ENCODE measurements around the gene PGRMC2. TPM values are rescaled to one million over a fixed set of nuclear protein-coding genes. Genes with fewer than 3 reads are reported as not detected.
"Not testable (repeated sequence)": the region's sequence is repeated elsewhere in the genome, so short reads cannot be mapped to it uniquely, and the experiment has no call there.

Gene PGRMC2
- total RNA-seq, 1 donor from 2014 or later: 43.4 TPM

GRCh38 chr4:128249787-128250668 lies 37.6 kb downstream of the PGRMC2 start:
- Mint-ChIP-seq H3K27ac (no peak overlapping the region), H3K4me1 (ENCODE audit: low read depth) (no peaks in the 10 kb centered on the region), H3K9me3 (peaks cover 23% of the 10 kb centered on the region), H3K4me3 (no peak overlapping the region), H3K27me3 (ENCODE audit: insufficient read depth) (peaks cover 3% of the 10 kb centered on the region), H3K36me3 (ENCODE audit: low read depth) (no peaks in the 10 kb centered on the region)
- intact Hi-C loops (cut with micrococcal nuclease): no loop called here
- no peak for DNase-seq (ENCODE audit: low spot score)

- Mint-ChIP-seq H3K4me3 (no peak overlapping the region), H3K27ac (no peak overlapping the region), H3K4me1 (ENCODE audit: low read depth) (no peaks in the 10 kb centered on the region), H3K36me3 (ENCODE audit: low read depth) (no peaks in the 10 kb centered on the region), H3K27me3 (ENCODE audit: insufficient read depth) (no peaks in the 10 kb centered on the region), H3K9me3 (peaks cover 23% of the 10 kb centered on the region)
- no peak for DNase-seq (ENCODE audit: low spot score)
- intact Hi-C loops (cut with micrococcal nuclease): no loop called here
Observed at GRCh38 chr4:128247906-128248305, 39.7 kb downstream of the PGRMC2 start.

DNA sequence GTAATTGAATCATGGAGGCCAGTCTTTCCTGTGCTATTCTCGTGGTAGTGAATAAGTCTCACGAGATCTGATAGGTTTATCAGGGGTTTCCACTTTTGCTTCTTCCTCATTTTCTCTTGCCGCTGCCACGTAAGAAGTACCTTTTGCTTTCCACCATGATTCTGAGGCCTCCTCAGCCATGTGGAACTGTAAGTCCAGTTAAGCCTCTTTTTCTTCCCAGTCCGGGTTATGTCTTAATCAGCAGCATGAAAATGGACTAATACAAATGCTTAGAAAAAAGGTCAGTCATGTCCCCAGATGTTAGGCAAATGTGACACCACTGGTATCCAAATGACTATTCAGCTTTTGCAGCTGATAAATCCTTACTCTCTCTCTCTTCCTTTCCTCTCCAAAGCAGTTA lies 42.2 kb downstream of the PGRMC2 start:
- H3K4me1 Mint-ChIP-seq (ENCODE audit: low read depth); H3K4me3 Mint-ChIP-seq; H3K36me3 Mint-ChIP-seq (ENCODE audit: low read depth); H3K27ac Mint-ChIP-seq; DNase-seq (ENCODE audit: low spot score); intact Hi-C loops (cut with micrococcal nuclease); H3K27me3 Mint-ChIP-seq (ENCODE audit: insufficient read depth): not testable (repeated sequence)
- peaks cover 24% of the 10 kb centered on the region for H3K9me3 Mint-ChIP-seq

GRCh38 chr4:128244379-128244778 lies 43.2 kb downstream of the PGRMC2 start:
- Mint-ChIP-seq H3K4me3 (no peak overlapping the region), H3K36me3 (ENCODE audit: low read depth) (no peaks in the 10 kb centered on the region), H3K27ac (no peak overlapping the region), H3K9me3 (peaks cover 18% of the 10 kb centered on the region), H3K27me3 (ENCODE audit: insufficient read depth) (peaks cover 3% of the 10 kb centered on the region), H3K4me1 (ENCODE audit: low read depth) (no peaks in the 10 kb centered on the region)
- intact Hi-C loops (cut with micrococcal nuclease): no loop called here
- DNase-seq (ENCODE audit: low spot score): no peak

GRCh38 chr4:128242601-128243000 lies 45.0 kb downstream of the PGRMC2 start:
- intact Hi-C loops (cut with micrococcal nuclease): no loop called here
- H3K9me3 Mint-ChIP-seq: peaks cover 13% of the 10 kb centered on the region

DNA sequence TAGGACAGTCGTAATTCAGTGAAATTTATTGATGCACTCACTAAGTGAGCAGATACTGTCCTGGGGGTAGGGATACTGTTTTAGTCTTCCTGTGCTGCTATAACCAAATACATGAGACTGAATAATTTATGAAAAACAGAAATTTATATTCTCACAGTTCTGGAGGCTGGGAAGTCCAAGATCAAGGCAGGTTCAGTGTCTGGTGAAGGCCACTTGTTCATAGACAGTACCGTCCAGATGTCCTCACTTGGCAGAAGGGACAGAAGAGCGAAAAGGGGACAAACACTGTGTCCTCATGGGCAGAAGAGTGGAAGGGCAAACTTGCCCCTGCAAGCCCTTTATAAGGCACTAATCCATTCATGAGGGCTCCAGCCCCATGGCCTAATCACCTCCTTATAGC lies 45.6 kb downstream of the PGRMC2 start:
- peaks cover 3% of the 10 kb centered on the region for H3K27me3 Mint-ChIP-seq (ENCODE audit: insufficient read depth)
- intact Hi-C loops (cut with micrococcal nuclease): no loop called here
- no peaks in the 10 kb centered on the region for H3K4me1 Mint-ChIP-seq (ENCODE audit: low read depth)
- H3K9me3 Mint-ChIP-seq: peaks cover 13% of the 10 kb centered on the region
- DNase-seq (ENCODE audit: low spot score): no peak
- no peak overlapping the region for H3K4me3 Mint-ChIP-seq
- H3K27ac Mint-ChIP-seq: no peak overlapping the region
- H3K36me3 Mint-ChIP-seq (ENCODE audit: low read depth): no peaks in the 10 kb centered on the region

More at GRCh38 chr4:128242601-128243000, 45.0 kb downstream of the PGRMC2 start:
- DNase-seq (ENCODE audit: low spot score): no peak
- Mint-ChIP-seq H3K27ac (no peak overlapping the region), H3K4me3 (no peak overlapping the region), H3K36me3 (ENCODE audit: low read depth) (no peaks in the 10 kb centered on the region), H3K27me3 (ENCODE audit: insufficient read depth) (peaks cover 3% of the 10 kb centered on the region), H3K4me1 (ENCODE audit: low read depth) (no peaks in the 10 kb centered on the region)

DNA sequence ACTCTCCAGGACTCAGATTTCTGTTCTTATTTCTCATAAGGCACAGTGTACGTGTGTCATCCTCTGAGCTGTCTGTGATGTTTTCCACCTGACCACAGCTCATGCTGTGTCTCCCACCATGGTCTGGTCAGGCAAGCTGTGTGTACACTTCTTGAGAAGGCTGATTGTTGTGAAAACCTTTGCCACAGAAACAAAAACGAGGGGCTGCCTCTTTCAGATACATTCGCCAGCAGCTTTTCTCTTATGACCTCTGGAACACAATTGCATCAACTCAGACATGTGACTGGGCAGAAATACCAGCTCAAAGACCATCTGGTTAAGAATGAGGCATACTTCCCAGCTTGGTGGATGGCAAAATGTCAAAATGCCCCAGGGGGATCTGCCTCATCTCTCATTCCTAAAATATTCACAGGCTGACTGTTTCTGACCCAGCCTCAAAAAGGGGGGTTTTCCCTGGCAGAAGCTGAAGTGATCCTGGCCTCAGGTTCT lies 46.1 kb downstream of the PGRMC2 start:
- intact Hi-C loops (cut with micrococcal nuclease): no loop called here
- no peak overlapping the region for H3K4me3 Mint-ChIP-seq
- no peak overlapping the region for H3K27ac Mint-ChIP-seq
- H3K27me3 Mint-ChIP-seq (ENCODE audit: insufficient read depth): peaks cover 3% of the 10 kb centered on the region
- H3K4me1 Mint-ChIP-seq (ENCODE audit: low read depth): no peaks in the 10 kb centered on the region
- H3K36me3 Mint-ChIP-seq (ENCODE audit: low read depth): no peaks in the 10 kb centered on the region
- H3K9me3 Mint-ChIP-seq: peaks cover 10% of the 10 kb centered on the region
- DNase-seq (ENCODE audit: low spot score): no peak

DNA sequence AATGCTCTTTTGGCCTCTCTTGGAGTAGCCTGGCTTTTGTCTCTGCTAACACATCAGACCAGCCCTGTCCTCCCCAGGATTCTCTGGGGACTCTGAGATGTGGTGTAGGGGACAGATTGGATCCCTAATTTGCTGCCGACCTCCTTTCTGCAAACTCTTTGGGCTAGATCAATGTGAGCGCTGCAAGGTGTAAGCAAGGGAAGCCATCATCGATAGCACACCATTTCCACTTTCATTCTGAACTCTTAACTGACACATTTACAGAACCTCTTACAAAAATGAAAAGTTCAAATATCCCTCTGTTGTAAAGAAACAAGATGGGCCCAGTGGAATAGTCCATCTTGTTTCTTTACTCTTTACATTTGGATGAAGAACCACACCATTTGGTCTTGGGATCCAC lies 46.6 kb downstream of the PGRMC2 start:
- Mint-ChIP-seq H3K4me1 (ENCODE audit: low read depth) (no peaks in the 10 kb centered on the region), H3K36me3 (ENCODE audit: low read depth) (no peaks in the 10 kb centered on the region), H3K9me3 (peaks cover 6% of the 10 kb centered on the region), H3K27ac (no peak overlapping the region), H3K4me3 (no peak overlapping the region), H3K27me3 (ENCODE audit: insufficient read depth) (peaks cover 3% of the 10 kb centered on the region)
- no peak for DNase-seq (ENCODE audit: low spot score)
- intact Hi-C loops (cut with micrococcal nuclease): no loop called here

DNA sequence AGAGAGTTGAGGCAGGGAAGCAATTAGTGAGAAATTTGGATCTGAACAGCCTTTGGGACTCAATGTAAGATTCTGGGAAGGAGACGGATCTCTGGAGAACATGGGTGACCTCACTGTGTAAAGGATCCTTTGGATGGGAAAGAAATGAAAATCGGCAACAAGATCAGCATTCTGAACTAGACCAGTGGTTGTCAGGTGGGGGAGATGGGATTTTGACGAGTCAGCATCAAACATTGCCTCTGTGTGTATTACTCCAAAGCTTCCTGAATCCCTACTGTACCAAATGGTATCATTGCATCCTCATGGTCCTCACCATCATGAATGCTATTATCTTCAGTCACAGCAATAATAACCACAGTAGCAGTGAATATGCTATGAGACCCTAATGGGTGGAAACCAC lies 52.8 kb downstream of the PGRMC2 start:
- no peaks in the 10 kb centered on the region for H3K36me3 Mint-ChIP-seq (ENCODE audit: low read depth)
- no peak for DNase-seq (ENCODE audit: low spot score)

DNA sequence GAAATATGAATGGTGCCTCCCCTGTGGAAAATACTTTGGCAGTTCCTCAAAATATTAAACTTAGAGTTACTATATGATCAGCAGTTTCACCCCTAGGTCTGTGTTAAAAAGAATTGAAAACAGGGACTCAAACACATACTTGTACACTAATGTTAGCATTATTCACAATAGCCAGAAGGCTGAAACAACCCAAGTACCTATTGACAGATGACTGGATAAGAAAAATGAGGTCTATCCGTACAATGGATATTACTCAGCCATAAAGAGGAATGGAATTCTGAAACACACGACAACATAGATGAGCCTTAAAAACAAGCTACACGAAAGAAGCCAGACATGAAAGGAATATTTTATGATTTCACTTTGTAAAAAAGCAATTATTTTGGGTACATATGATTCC lies 54.9 kb downstream of the PGRMC2 start:
- Mint-ChIP-seq H3K4me3 (no peak overlapping the region), H3K9me3 (no peaks in the 10 kb centered on the region), H3K4me1 (ENCODE audit: low read depth) (no peaks in the 10 kb centered on the region), H3K27me3 (ENCODE audit: insufficient read depth) (peaks cover 4% of the 10 kb centered on the region), H3K36me3 (ENCODE audit: low read depth) (no peaks in the 10 kb centered on the region), H3K27ac (no peak overlapping the region)
- DNase-seq (ENCODE audit: low spot score): no peak
- intact Hi-C loops (cut with micrococcal nuclease): no loop called here

More for the DNA sequence above, 52.8 kb downstream of the PGRMC2 start:
- no peaks in the 10 kb centered on the region for H3K27me3 Mint-ChIP-seq (ENCODE audit: insufficient read depth)
- no peaks in the 10 kb centered on the region for H3K4me1 Mint-ChIP-seq (ENCODE audit: low read depth)
- intact Hi-C loops (cut with micrococcal nuclease): no loop called here
- no peaks in the 10 kb centered on the region for H3K9me3 Mint-ChIP-seq
- H3K27ac Mint-ChIP-seq: no peak overlapping the region
- no peak overlapping the region for H3K4me3 Mint-ChIP-seq

DNA sequence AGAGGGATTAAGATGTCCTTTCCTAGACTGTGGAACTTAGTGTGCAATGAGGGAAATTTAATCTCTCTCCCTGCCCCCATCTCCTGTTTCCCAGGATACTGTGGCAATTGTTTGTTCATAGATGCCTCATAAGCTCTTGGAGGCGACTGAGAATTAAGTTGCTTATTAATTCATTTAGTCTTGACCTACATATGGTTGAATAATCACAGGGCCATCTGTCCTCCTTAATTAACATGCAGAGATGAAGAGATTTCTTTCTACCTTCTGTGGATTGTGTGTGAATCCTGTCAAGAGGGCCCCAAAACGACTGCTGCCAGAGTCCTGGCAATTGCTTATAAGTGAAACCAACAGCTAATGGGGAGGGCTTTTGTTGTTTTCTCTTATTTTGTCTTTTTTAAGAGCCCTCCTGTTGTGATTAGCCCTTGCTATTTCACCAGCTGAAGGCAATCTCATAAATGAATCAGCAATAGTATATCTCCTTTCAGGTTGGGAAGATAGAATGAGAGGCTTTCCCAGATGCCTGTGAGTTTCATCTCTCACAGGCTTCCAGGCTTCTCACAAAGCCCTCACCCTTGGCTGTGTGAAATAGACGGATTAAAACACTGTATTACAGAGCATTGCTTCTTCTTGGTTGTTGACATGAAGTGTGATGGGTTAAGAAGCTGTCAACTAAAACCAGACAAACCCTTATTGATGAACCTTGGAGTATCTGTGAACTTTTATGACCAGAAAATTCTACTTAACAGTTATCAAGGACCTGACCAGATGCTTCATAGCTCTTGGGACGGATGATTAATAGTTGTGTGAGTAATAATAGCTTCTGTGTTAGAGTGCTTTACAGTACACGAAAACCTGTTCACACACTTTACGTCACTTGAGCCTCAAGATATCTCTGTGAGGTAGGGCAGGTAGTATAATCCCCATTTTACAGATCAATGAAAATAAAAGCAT lies 58.5 kb downstream of the PGRMC2 start:
- Mint-ChIP-seq H3K4me3 (no peak overlapping the region), H3K27me3 (ENCODE audit: insufficient read depth) (peaks cover 4% of the 10 kb centered on the region), H3K27ac (no peak overlapping the region)

DNA sequence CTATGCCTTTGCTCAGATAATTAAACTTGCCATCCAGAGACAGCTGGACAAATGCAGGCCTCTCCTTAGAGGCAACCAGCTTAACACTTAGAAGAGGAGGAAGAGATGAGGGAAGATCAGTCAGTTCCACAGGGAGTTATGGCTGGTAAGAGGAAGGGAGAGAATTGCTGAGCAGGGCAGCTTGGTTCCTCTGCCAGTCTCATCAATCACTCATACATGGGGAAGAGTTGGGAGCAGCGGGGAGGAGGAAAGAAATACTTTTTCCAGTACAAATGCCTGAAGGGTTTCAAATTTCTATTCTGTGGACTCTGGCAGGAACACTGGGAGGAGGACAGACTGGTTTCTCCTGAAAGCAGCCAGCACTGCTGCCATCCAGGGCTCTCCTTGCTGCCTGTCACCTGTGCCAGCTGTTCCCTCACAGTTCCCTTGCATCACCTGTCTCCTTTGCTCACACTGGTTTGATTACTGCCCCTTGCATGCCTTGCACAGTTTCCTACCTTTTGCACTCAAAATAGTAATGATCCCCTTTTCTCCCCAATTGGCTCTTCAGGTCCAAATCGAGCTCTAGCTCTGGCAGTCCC lies 59.5 kb downstream of the PGRMC2 start:
- H3K9me3 Mint-ChIP-seq: no peaks in the 10 kb centered on the region
- H3K4me1 Mint-ChIP-seq (ENCODE audit: low read depth): no peaks in the 10 kb centered on the region
- H3K27ac Mint-ChIP-seq: no peak overlapping the region
- H3K4me3 Mint-ChIP-seq: no peak overlapping the region
- DNase-seq (ENCODE audit: low spot score): no peak
- intact Hi-C loops (cut with micrococcal nuclease): loop anchor here (10.0 kb wide), 1 partner anchor 623 kb away; no protein-coding TSS in a partner anchor
- H3K27me3 Mint-ChIP-seq (ENCODE audit: insufficient read depth): peaks cover 4% of the 10 kb centered on the region
- H3K36me3 Mint-ChIP-seq (ENCODE audit: low read depth): no peaks in the 10 kb centered on the region

More for the DNA sequence above, 58.5 kb downstream of the PGRMC2 start:
- DNase-seq (ENCODE audit: low spot score): no peak
- Mint-ChIP-seq H3K4me1 (ENCODE audit: low read depth) (no peaks in the 10 kb centered on the region), H3K9me3 (no peaks in the 10 kb centered on the region), H3K36me3 (ENCODE audit: low read depth) (no peaks in the 10 kb centered on the region)
- intact Hi-C loops (cut with micrococcal nuclease): loop anchor here (10.0 kb wide), 1 partner anchor 624 kb away; no protein-coding TSS in a partner anchor
